Lower leg skin (tissue), 3 donors: ENCODE data around the gene CCDC40.

Experiments used
- CTCF ChIP-seq, 3 donors: fragments of 450-650 bp; IDR thresholded peaks; one replicate each; pipeline ENCODE4 v1.5.1; 2016; ENCODE audit warnings: antibody characterized with exemption in 3 of 3, mild to moderate bottlenecking in 3 of 3, moderate library complexity in 2 of 3
- POLR2A ChIP-seq, 2 donors: fragments of 450-650 bp; IDR thresholded peaks; one replicate each; pipeline ENCODE4 v1.6.1; 2016 to 2017; ENCODE audit warnings: antibody characterized with exemption in 2 of 2, mild to moderate bottlenecking in 1 of 2, moderate library complexity in 1 of 2

DNA sequence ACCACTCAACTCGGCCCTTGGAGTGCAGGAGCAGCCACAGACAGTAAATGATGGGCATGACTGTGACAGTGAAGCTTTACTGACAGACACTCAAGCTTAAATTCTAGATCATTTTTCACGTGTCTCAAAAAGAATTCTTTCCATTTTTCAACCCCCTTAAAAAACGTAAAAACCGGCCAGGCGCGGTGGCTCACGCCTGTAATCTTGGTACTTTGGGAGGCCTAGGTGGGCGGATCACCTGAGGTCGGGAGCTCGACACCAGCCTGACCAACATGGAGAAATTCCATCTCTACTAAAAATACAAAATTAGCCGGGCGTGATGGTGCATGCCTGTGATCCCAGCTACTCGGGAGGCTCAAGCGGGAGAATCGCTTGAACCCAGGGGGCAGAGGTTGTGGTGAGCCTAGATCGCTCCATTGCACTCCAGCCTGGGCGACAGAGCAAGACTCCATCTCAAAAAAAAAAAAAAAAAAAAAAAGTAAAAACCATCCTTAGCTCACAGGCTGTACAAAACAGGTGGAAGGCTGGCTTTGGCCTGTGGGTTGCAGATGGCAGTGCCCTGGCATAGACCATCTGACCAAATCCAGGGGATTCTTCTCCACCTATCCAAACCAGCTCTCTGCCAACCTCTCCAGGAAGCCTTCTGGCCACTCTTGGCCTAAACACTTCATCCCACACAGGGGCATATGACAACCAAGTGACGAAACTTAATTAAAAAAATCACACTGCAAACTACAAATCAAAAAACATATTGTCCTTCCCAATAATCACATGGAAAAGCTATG is 19.0 kb upstream of the CCDC40 start:
- no peak for TF ChIP-seq CTCF (IDR thresholded peaks at IDR 0.05)
- TF ChIP-seq POLR2A (IDR thresholded peaks at IDR 0.05), result no peak
